BE2C (cell line): ENCODE data around the gene MYO18A.
A peak's percentile ranks its signal among the peaks of the same experiment; 100 is the strongest.

ENCODE experiments used
- DNase-seq: peaks from one replicate; pipeline ENCODE4 v3.0.0-alpha.2; 2020
- H3K27me3 ChIP-seq: fragments of 250-450 bp; sonication (Bioruptor Pico); 2 replicates; pipeline ENCODE4 v1.5.1; 2020; ENCODE audit warnings: mild to moderate bottlenecking
- H3K36me3 ChIP-seq: fragments of 250-450 bp; sonication (Bioruptor Pico); 2 replicates; pipeline ENCODE4 v1.5.1; 2020; ENCODE audit warnings: mild to moderate bottlenecking
- H3K4me1 ChIP-seq: fragments of 250-450 bp; sonication (Bioruptor Pico); 2 replicates; pipeline ENCODE4 v1.5.1; 2020
- H3K4me3 ChIP-seq: 2 replicates; pipeline ENCODE4 v1.5.1; 2011; ENCODE audit warnings: low read depth, low read length
- H3K9me3 ChIP-seq: fragments of 250-450 bp; sonication (Bioruptor Pico); 2 replicates; pipeline ENCODE4 v1.5.1; 2020
- CTCF ChIP-seq: IDR thresholded peaks from 2 replicates; pipeline ENCODE4 v1.5.1; 2012; ENCODE audit warnings: mild to moderate bottlenecking, low read depth, low read length

Gene MYO18A

GRCh38 chr17:29126268-29126930 lies 53.8 kb downstream of the MYO18A start:
- no peaks in the 10 kb centered on the region for H3K36me3 ChIP-seq
- no peak overlapping the region for H3K4me3 ChIP-seq
- H3K27me3 ChIP-seq: no peaks in the 10 kb centered on the region
- H3K4me1 ChIP-seq: no peaks in the 10 kb centered on the region
- no peak for DNase-seq
- TF ChIP-seq CTCF: no peak
- H3K9me3 ChIP-seq: no peaks in the 10 kb centered on the region

DNA sequence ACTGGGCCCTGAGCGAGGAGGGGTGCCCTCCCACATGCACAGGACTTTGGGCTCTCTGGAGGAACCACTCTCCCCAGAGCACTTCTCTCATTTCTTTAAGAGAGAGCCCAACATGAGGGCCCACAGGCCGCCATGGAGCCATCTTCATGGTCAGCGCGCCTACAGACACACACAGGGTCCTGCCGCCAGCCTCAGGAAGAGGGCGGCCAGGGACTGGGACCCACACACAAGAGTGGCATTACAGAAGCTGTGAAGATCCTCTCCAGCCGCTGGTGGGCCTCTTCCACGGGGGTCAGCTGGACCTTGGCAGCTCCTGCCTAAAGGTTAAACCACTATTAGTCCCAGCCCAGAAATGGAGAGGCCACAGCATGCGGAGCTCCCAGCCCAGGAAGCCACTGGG lies 54.5 kb downstream of the MYO18A start:
- Histone ChIP-seq H3K27me3 (no peaks in the 10 kb centered on the region), H3K36me3 (no peaks in the 10 kb centered on the region), H3K9me3 (no peaks in the 10 kb centered on the region), H3K4me1 (no peaks in the 10 kb centered on the region), H3K4me3 (no peak overlapping the region)
- DNase-seq: no peak
- no peak for TF ChIP-seq CTCF

- H3K4me3 ChIP-seq: no peak overlapping the region
- no peaks in the 10 kb centered on the region for H3K9me3 ChIP-seq
- no peaks in the 10 kb centered on the region for H3K36me3 ChIP-seq
- DNase-seq: no peak
- no peaks in the 10 kb centered on the region for H3K27me3 ChIP-seq
- no peak for TF ChIP-seq CTCF
- H3K4me1 ChIP-seq: no peaks in the 10 kb centered on the region
Measured at GRCh38 chr17:29124925-29125273, 55.3 kb downstream of the MYO18A start.

DNA sequence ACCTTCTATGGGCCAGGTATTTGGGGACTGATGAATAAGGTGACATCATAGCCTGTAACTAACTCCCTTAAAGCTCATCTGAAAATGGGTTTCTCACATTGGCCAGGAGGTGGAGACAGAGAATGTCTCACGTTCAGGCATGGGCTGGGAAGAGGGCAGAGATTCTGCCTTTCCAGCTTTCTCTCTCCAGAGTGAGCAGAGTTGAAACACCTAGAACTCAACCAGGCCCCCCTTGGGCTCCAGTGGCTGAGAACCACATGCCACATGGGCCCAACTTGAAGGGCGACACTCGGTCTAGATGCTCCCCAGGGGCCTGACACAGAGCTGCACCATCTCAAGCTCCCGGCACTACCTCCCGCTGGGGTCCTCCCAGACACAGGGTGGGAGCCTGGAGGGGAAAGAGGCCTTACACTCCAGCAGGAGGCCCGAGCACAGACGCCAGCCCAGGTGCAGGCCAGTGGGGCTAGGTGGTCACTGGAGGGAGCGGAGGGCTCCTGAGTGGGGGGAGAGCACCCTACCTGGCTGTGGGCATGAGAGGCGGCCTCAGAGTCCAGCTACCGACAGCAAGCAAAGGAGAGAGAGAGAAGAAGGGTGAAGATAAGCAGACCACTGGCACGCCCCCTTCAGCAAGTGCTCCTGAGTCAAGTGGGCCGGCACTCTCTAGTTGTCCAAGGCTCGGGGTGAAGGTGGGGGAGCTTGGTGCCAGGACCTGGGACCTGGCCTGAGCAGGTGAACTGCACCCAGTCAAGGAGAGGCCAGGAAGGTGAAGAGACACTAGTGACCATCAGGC lies 55.9 kb downstream of the MYO18A start:
- H3K9me3 ChIP-seq: no peaks in the 10 kb centered on the region
- peak; percentile 50 for DNase-seq
- H3K36me3 ChIP-seq: no peaks in the 10 kb centered on the region
- H3K4me1 ChIP-seq: no peaks in the 10 kb centered on the region
- H3K27me3 ChIP-seq: no peaks in the 10 kb centered on the region
- TF ChIP-seq CTCF: peak; percentile 76
- H3K4me3 ChIP-seq: no peak overlapping the region

DNA sequence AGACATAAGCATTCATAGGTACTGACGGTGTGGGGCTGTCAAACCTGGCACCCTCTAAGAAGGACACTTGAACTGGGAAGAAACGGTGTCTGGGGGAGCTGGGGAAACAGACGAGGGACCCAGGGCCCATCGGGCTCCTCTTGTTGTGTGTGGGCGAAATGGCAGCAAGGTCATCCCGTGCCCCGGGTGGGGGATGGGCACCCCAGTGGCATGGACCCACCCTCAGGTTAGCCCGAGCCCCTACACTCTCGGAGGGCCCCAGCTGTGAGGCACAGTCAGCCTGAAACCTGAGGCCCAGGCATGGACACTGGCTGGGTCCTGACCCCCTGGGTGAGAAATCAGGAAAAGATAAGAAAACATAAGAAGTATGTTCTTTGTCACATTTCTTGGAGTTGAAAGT lies 57.1 kb downstream of the MYO18A start:
- Histone ChIP-seq H3K4me3 (no peak overlapping the region), H3K9me3 (no peaks in the 10 kb centered on the region), H3K36me3 (no peaks in the 10 kb centered on the region), H3K4me1 (no peaks in the 10 kb centered on the region), H3K27me3 (no peaks in the 10 kb centered on the region)
- TF ChIP-seq CTCF: no peak
- DNase-seq: no peak

DNA sequence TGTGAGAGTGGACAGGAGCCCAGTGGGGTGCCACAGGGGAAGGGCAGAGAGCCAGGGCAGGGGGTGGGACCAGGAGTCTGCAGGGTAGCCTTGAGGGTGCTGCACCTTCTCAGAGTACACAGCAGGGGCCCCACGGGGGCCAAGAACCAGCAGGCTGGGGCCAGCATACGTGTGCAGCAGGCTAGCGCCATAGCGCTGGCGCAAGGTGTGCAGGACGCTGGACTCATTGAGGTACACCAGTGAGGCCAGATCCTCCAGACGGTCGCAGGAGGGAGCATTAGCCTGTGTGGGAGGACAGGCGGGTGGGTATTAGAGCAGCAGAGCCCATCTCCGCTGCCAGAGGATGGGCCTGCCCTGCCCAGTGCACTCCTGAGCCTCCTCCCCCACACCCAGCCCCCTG lies 58.8 kb downstream of the MYO18A start:
- no peak overlapping the region for H3K4me3 ChIP-seq
- no peak for DNase-seq
- no peaks in the 10 kb centered on the region for H3K36me3 ChIP-seq
- no peak for TF ChIP-seq CTCF
- no peaks in the 10 kb centered on the region for H3K9me3 ChIP-seq
- 0 out of 2 replicates have a peak, but pooled peaks cover 3% of the 10 kb centered on the region for H3K4me1 ChIP-seq
- no peaks in the 10 kb centered on the region for H3K27me3 ChIP-seq
